Measurements from ENCODE around the gene FMNL2. TPM values are rescaled to one million over a fixed set of nuclear protein-coding genes. Genes with fewer than 3 reads are reported as not detected.

FMNL2 gene
- total and polyA plus RNA-seq, 4 donors, result 81.1 to 173 (median 146) TPM

DNA sequence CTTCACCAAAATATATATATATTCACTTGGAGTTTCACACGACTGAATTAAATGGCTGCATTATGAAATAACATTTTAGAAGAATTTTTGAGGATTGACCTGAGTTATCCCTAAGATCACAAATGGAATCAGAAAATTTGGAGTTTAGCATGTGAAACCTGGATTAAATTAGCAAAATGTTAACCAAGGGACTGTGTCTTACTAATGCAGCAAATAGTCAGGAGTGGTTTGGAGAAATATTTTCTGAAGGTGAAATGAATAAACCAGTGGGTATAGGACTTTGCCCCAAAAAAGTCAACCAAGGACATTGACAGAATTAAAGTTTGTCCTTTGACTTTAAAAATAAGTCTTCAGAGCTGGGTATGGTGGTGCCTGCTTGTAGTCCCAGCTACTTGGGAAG, 271.1 kb downstream of the FMNL2 start:
- Histone ChIP-seq H3K4me1 (ENCODE audit: control insufficient read depth, insufficient read depth, low read length) (no peaks in the 10 kb centered on the region), H3K27me3 (ENCODE audit: control insufficient read depth, insufficient read depth, low read length) (no peaks in the 10 kb centered on the region), H3K27ac (ENCODE audit: low read depth, low read length) (no peak overlapping the region), H3K9me3 (ENCODE audit: control insufficient read depth, insufficient read depth, low read length) (no peaks in the 10 kb centered on the region), H3K4me3 (ENCODE audit: low read depth, low read length) (no peak overlapping the region), H3K36me3 (ENCODE audit: control insufficient read depth, insufficient read depth, low read length) (peaks cover 6% of the 10 kb centered on the region)
- no peak for DNase-seq (ENCODE audit: low read depth in 4 of 6, low spot score in 6 of 6)
- no CpG with 5 or more reads among the region's 1 CpG for WGBS (ENCODE audit: insufficient coverage)

DNA sequence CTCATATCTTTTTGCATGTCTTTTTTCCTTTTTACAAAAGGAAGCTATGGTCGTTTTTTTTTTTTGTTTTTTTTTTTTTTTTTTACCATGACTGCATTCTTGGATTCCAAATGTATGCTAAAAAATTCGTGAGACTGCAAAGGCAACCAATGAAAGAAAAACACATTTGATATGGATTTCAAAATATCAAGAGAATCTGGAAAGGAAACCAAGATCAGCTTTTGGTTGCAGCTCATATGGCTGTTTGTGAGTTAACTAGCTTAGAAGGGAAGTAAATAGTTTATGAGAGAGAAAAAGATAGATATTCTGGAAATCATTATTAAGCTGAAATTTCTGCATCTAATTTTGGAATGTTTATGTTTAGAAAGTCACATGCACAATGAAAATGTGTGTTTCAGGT, 272.0 kb downstream of the FMNL2 start:
- Histone ChIP-seq H3K36me3 (ENCODE audit: control insufficient read depth, insufficient read depth, low read length) (peaks cover 7% of the 10 kb centered on the region), H3K9me3 (ENCODE audit: control insufficient read depth, insufficient read depth, low read length) (no peaks in the 10 kb centered on the region), H3K4me1 (ENCODE audit: control insufficient read depth, insufficient read depth, low read length) (no peaks in the 10 kb centered on the region), H3K4me3 (ENCODE audit: low read depth, low read length) (no peak overlapping the region), H3K27me3 (ENCODE audit: control insufficient read depth, insufficient read depth, low read length) (no peaks in the 10 kb centered on the region), H3K27ac (ENCODE audit: low read depth, low read length) (no peak overlapping the region)
- WGBS (ENCODE audit: insufficient coverage), result no CpG with 5 or more reads among the region's 2 CpGs
- peak in 1 of 6 donors; percentile 77 for DNase-seq (ENCODE audit: low read depth in 4 of 6, low spot score in 6 of 6)

DNA sequence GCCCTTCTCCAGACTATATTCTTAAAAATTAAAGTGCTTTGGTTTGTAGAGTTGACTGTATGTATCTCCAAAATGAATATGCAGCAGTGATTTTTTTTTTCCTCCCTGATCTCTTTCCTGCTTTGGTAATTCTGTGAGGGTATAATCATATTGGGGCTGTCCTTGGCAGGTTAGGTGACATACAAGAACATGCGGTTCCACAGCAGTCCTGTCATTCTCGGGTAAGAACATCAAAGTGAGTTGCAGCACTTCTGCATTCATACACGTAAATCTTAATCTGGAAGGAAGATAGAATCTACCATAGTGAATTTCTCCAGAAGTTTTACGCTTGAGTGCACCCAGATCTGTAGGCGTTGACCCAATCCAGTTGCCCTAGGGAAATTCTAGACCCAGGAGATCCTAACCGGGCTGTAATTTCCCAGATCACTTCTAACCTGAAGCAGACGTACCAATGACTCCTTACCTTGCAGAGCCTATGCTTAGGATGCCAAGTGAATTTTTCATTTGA, 272.9 kb downstream of the FMNL2 start:
- peaks cover 11% of the 10 kb centered on the region for H3K36me3 ChIP-seq (ENCODE audit: control insufficient read depth, insufficient read depth, low read length)
- H3K9me3 ChIP-seq (ENCODE audit: control insufficient read depth, insufficient read depth, low read length), result no peaks in the 10 kb centered on the region
- no peak overlapping the region for H3K27ac ChIP-seq (ENCODE audit: low read depth, low read length)
- H3K27me3 ChIP-seq (ENCODE audit: control insufficient read depth, insufficient read depth, low read length), result no peaks in the 10 kb centered on the region
- WGBS (ENCODE audit: insufficient coverage), result 95% methylated on average over 4 of the region's 7 CpGs
- no peak for DNase-seq (ENCODE audit: low read depth in 4 of 6, low spot score in 6 of 6)
- H3K4me1 ChIP-seq (ENCODE audit: control insufficient read depth, insufficient read depth, low read length), result peaks cover 3% of the 10 kb centered on the region
- H3K4me3 ChIP-seq (ENCODE audit: low read depth, low read length), result no peak overlapping the region

DNA sequence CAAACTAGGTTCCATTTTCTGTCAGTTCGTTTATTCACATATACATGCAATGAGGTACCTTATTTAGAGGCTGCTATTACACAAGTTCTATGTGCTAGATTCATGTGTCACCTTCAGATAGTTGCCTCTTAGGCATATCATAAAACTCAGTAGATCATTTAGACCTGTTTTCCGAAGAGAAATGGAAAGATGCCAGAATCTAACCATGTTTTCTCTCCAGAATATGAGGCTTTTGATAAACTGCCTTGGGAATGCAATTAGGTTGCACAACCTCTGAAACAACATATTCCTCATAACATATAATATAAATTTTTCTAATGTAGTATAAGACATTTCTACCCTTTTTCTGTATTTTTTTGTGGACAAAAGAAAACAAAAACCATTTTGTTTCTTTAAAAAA, 274.2 kb downstream of the FMNL2 start:
- DNase-seq (ENCODE audit: low read depth in 4 of 6, low spot score in 6 of 6), result no peak
- peaks cover 3% of the 10 kb centered on the region for H3K4me1 ChIP-seq (ENCODE audit: control insufficient read depth, insufficient read depth, low read length)
- H3K27ac ChIP-seq (ENCODE audit: low read depth, low read length), result no peak overlapping the region
- no peaks in the 10 kb centered on the region for H3K9me3 ChIP-seq (ENCODE audit: control insufficient read depth, insufficient read depth, low read length)
- no peaks in the 10 kb centered on the region for H3K27me3 ChIP-seq (ENCODE audit: control insufficient read depth, insufficient read depth, low read length)
- WGBS (ENCODE audit: insufficient coverage), result 100% methylated on average over 1 of the region's 2 CpGs
- H3K4me3 ChIP-seq (ENCODE audit: low read depth, low read length), result no peak overlapping the region
- peaks cover 13% of the 10 kb centered on the region for H3K36me3 ChIP-seq (ENCODE audit: control insufficient read depth, insufficient read depth, low read length)

DNA sequence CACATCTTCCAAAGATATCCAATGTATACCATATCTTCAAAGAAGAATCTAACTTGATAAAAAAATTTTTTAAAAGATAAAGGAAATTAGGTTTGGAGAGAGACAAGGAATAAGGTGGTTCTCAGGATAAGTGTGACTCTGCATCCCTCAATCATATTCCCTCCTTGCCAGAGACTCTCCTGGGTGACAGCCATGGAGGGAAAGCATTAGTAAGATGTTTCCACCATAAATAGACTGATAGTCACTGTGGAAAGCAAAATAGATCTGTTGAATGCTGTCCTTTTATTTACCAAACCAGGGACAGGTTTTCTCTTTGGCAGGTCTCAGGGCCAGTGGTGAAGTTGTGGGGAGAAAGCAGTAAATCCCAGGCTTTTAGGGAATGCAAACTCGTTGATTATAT, 274.7 kb downstream of the FMNL2 start:
- peaks cover 13% of the 10 kb centered on the region for H3K36me3 ChIP-seq (ENCODE audit: control insufficient read depth, insufficient read depth, low read length)
- no peak overlapping the region for H3K27ac ChIP-seq (ENCODE audit: low read depth, low read length)
- H3K27me3 ChIP-seq (ENCODE audit: control insufficient read depth, insufficient read depth, low read length), result no peaks in the 10 kb centered on the region
- DNase-seq (ENCODE audit: low read depth in 4 of 6, low spot score in 6 of 6), result no peak
- no peaks in the 10 kb centered on the region for H3K9me3 ChIP-seq (ENCODE audit: control insufficient read depth, insufficient read depth, low read length)
- no peak overlapping the region for H3K4me3 ChIP-seq (ENCODE audit: low read depth, low read length)
- WGBS (ENCODE audit: insufficient coverage), result 100% methylated on average over 1 of the region's 1 CpG
- H3K4me1 ChIP-seq (ENCODE audit: control insufficient read depth, insufficient read depth, low read length), result peaks cover 3% of the 10 kb centered on the region

DNA sequence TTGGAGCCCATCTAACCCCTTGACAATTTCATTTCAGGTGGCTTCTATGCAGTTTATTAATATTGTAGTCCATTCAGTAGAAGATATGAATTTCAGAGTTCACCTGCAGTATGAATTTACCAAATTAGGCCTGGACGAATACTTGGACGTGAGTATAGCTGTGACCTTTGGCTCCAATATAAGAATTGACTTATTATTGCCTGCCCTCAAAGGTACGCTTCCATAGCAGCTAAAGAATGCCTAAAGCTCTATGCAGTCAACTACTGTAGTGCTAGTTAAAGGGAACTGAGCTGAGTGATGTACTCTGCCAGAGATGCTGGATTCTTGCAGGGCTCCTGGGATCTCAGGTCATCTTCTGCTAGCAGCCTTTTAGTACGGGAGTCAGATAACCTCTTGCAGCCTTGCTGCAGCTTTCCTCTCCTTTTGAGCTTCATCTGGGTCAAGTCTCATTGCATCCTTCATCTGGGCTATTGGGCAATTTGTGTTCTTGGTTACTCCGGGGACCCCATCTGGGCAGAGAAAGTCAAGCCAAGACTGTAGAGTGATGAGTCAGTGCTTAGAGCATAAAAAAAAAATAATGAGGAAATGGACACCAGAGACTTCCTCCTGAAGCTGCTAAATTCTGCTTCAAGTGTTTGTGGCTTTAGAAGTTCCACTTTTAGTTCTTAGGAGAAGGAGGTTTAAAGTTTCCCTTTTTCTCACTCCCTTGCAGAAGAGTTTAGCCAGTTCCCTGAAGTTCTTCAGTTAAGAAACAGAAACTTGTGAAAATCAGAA, 276.7 kb downstream of the FMNL2 start:
- 75% methylated on average over 5 of the region's 5 CpGs for WGBS (ENCODE audit: insufficient coverage)
- no peak overlapping the region for H3K4me3 ChIP-seq (ENCODE audit: low read depth, low read length)
- peak in 1 of 6 donors; percentile 40 for DNase-seq (ENCODE audit: low read depth in 4 of 6, low spot score in 6 of 6)
- no peaks in the 10 kb centered on the region for H3K9me3 ChIP-seq (ENCODE audit: control insufficient read depth, insufficient read depth, low read length)
- peaks cover 3% of the 10 kb centered on the region for H3K4me1 ChIP-seq (ENCODE audit: control insufficient read depth, insufficient read depth, low read length)
- peaks cover 11% of the 10 kb centered on the region for H3K36me3 ChIP-seq (ENCODE audit: control insufficient read depth, insufficient read depth, low read length)
- H3K27me3 ChIP-seq (ENCODE audit: control insufficient read depth, insufficient read depth, low read length), result no peaks in the 10 kb centered on the region
- H3K27ac ChIP-seq (ENCODE audit: low read depth, low read length), result no peak overlapping the region

DNA sequence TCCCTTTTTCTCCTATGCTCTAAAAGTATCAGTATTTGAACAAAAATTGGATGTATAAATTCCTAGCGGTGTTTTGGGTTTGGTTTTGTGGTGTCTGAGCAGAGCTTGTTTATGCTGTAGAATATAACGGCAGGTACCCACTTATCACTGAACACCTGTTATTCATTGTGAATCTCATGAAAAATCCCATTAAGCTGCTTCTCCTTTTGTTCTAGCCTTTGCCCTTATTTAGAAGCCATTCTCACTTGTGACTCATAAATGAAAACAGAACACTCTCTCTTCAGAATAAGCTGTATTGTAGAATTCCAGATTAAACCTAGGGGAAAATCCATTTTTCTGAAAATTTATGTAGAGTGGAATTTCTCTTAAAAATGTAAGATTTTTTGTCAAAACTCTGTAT, 278.3 kb downstream of the FMNL2 start:
- DNase-seq (ENCODE audit: low read depth in 4 of 6, low spot score in 6 of 6), result no peak
- Histone ChIP-seq H3K27ac (ENCODE audit: low read depth, low read length) (no peak overlapping the region), H3K9me3 (ENCODE audit: control insufficient read depth, insufficient read depth, low read length) (no peaks in the 10 kb centered on the region), H3K27me3 (ENCODE audit: control insufficient read depth, insufficient read depth, low read length) (no peaks in the 10 kb centered on the region), H3K4me1 (ENCODE audit: control insufficient read depth, insufficient read depth, low read length) (peaks cover 3% of the 10 kb centered on the region), H3K36me3 (ENCODE audit: control insufficient read depth, insufficient read depth, low read length) (peaks cover 9% of the 10 kb centered on the region), H3K4me3 (ENCODE audit: low read depth, low read length) (no peak overlapping the region)
- no CpG with 5 or more reads among the region's 2 CpGs for WGBS (ENCODE audit: insufficient coverage)

DNA sequence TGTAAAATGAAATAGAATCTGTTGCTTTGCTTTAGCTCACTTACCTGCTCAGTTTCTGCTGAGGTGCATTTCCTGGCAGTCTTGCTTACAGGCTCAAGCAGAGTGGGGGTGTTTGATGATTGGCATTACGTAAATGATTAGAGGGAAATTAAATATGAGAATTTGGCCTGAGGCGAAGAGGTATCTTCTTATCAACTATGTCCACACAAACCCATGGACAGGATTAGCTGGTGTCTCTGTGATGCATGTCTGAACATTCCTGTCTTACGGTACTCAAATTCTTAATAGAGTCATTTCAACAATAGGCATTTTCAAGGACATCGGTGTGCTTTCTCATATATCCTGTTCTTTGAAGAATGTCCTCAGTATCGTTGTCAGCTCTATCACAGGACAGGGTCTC, 280.2 kb downstream of the FMNL2 start:
- H3K4me3 ChIP-seq (ENCODE audit: low read depth, low read length), result no peak overlapping the region
- H3K4me1 ChIP-seq (ENCODE audit: control insufficient read depth, insufficient read depth, low read length), result peaks cover 3% of the 10 kb centered on the region
- no peak for DNase-seq (ENCODE audit: low read depth in 4 of 6, low spot score in 6 of 6)
- H3K9me3 ChIP-seq (ENCODE audit: control insufficient read depth, insufficient read depth, low read length), result no peaks in the 10 kb centered on the region
- H3K27me3 ChIP-seq (ENCODE audit: control insufficient read depth, insufficient read depth, low read length), result no peaks in the 10 kb centered on the region
- WGBS (ENCODE audit: insufficient coverage), result no CpG with 5 or more reads among the region's 5 CpGs
- H3K36me3 ChIP-seq (ENCODE audit: control insufficient read depth, insufficient read depth, low read length), result peaks cover 15% of the 10 kb centered on the region
- no peak overlapping the region for H3K27ac ChIP-seq (ENCODE audit: low read depth, low read length)

DNA sequence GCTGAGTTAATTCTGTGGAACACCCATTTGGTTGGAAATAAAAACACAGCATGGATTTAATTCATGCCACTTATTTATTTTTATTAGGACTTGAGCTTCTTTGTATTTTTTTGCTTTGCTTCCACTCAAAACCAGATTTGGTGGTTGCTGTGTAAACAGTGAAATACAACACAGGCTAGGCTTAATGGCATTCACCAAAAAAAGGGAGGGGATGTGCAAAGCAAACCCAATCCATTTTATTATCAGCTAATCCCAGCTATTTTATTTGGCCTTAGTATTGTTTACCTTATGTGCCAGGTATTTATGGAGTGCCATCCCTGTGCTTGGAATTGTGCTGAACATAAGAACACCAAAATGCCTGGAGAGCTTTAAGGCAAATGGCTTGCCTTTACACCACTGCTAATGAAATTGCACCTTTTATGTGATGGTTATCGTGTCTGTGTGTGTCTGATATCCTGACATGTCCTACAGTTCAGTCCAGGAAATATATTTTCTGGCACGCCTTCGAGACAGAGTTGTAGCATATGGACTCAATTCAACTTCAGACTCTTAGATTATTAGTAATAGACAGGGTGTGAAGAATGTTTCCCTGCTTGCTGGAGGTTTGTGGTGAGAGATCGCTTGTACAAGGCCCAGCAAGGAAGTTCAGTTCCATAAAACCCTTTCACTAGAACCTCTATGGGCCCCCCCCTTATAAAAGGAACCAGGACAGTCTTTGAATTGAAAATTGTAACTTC, 282.6 kb downstream of the FMNL2 start:
- Histone ChIP-seq H3K9me3 (ENCODE audit: control insufficient read depth, insufficient read depth, low read length) (no peaks in the 10 kb centered on the region), H3K27ac (ENCODE audit: low read depth, low read length) (peak overlapping the region; percentile 20), H3K36me3 (ENCODE audit: control insufficient read depth, insufficient read depth, low read length) (peaks cover 13% of the 10 kb centered on the region), H3K27me3 (ENCODE audit: control insufficient read depth, insufficient read depth, low read length) (no peaks in the 10 kb centered on the region), H3K4me1 (ENCODE audit: control insufficient read depth, insufficient read depth, low read length) (no peaks in the 10 kb centered on the region), H3K4me3 (ENCODE audit: low read depth, low read length) (no peak overlapping the region)
- no CpG with 5 or more reads among the region's 4 CpGs for WGBS (ENCODE audit: insufficient coverage)
- DNase-seq (ENCODE audit: low read depth in 4 of 6, low spot score in 6 of 6), result peak in 2 of 6 donors; percentile 27 to 31

Measured in spinal cord (tissue), 10 donors.